Endothelial cell (in vitro differentiated cells): ENCODE measurements around the gene DMXL1. TPM values are rescaled to one million over a fixed set of nuclear protein-coding genes. Genes with fewer than 3 reads are reported as not detected.

ENCODE experiments used
- DNase-seq: peaks from one replicate; pipeline ENCODE4 v3.0.0; 2021; ENCODE audit warnings: low spot score
- H3K27ac Mint-ChIP-seq: one replicate; pipeline ENCODE4 v1.8.0; 2021; ENCODE audit warnings: mixed read lengths, inconsistent platforms; ENCODE audit not compliant: unreplicated experiment
- H3K27me3 Mint-ChIP-seq: one replicate; pipeline ENCODE4 v1.8.0; 2021; ENCODE audit warnings: mild to moderate bottlenecking, moderate library complexity, mixed read lengths, inconsistent platforms; ENCODE audit not compliant: unreplicated experiment
- H3K36me3 Mint-ChIP-seq: one replicate; pipeline ENCODE4 v1.8.0; 2021; ENCODE audit warnings: mild to moderate bottlenecking, low read depth, mixed read lengths, inconsistent platforms; ENCODE audit not compliant: unreplicated experiment
- H3K4me1 Mint-ChIP-seq: one replicate; pipeline ENCODE4 v1.8.0; 2021; ENCODE audit warnings: mild to moderate bottlenecking, mixed read lengths, inconsistent platforms; ENCODE audit not compliant: unreplicated experiment
- H3K4me3 Mint-ChIP-seq: one replicate; pipeline ENCODE4 v1.8.0; 2021; ENCODE audit warnings: mild to moderate bottlenecking, mixed read lengths, inconsistent platforms; ENCODE audit not compliant: unreplicated experiment
- H3K9me3 Mint-ChIP-seq: one replicate; pipeline ENCODE4 v1.8.0; 2021; ENCODE audit warnings: mixed read lengths, inconsistent platforms; ENCODE audit not compliant: unreplicated experiment
- CTCF ChIP-seq: fragments of 200-600 bp; sonication (generic); IDR thresholded peaks from one replicate; pipeline ENCODE4 v1.5.0; 2021; ENCODE audit warnings: antibody characterized with exemption; ENCODE audit not compliant: unreplicated experiment
- total RNA-seq: library from RNA; stranded (reverse); fragmentation: NEBNext Ultra II Directional; extraction: Animal tissue kit (Norgen Biotek cat#: 25700); gene quantifications from one replicate; pipeline ENCODE4 v1.2.1, GENCODE V29; 2021; ENCODE audit not compliant: unreplicated experiment

DMXL1 gene
- total RNA-seq, 1 donor from 2014 or later, result 24.9 TPM

- no peaks in the 10 kb centered on the region for H3K9me3 Mint-ChIP-seq
- H3K36me3 Mint-ChIP-seq, result peaks cover 12% of the 10 kb centered on the region
- H3K27ac Mint-ChIP-seq, result no peak overlapping the region
- H3K4me3 Mint-ChIP-seq, result no peak overlapping the region
- TF ChIP-seq CTCF, result no peak
- no peaks in the 10 kb centered on the region for H3K4me1 Mint-ChIP-seq
- H3K27me3 Mint-ChIP-seq, result no peaks in the 10 kb centered on the region
- no peak for DNase-seq
Observed at GRCh38 chr5:119153629-119154028, 82.7 kb downstream of the DMXL1 start.

- no peaks in the 10 kb centered on the region for H3K36me3 Mint-ChIP-seq
- H3K4me1 Mint-ChIP-seq, result no peaks in the 10 kb centered on the region
Observed at GRCh38 chr5:119158144-119158543, 87.3 kb downstream of the DMXL1 start.

GRCh38 chr5:119161430-119161829 lies 90.5 kb downstream of the DMXL1 start:
- no peak overlapping the region for H3K27ac Mint-ChIP-seq
- TF ChIP-seq CTCF, result no peak
- peaks cover 9% of the 10 kb centered on the region for H3K36me3 Mint-ChIP-seq
- H3K9me3 Mint-ChIP-seq, result no peaks in the 10 kb centered on the region
- no peak overlapping the region for H3K4me3 Mint-ChIP-seq
- H3K27me3 Mint-ChIP-seq, result no peaks in the 10 kb centered on the region
- no peak for DNase-seq
- no peaks in the 10 kb centered on the region for H3K4me1 Mint-ChIP-seq

More at GRCh38 chr5:119158144-119158543, 87.3 kb downstream of the DMXL1 start:
- Mint-ChIP-seq H3K4me3 (no peak overlapping the region), H3K9me3 (no peaks in the 10 kb centered on the region), H3K27me3 (no peaks in the 10 kb centered on the region), H3K27ac (no peak overlapping the region)
- no peak for TF ChIP-seq CTCF
- DNase-seq, result no peak

GRCh38 chr5:119166026-119166425 lies 95.1 kb downstream of the DMXL1 start:
- H3K27me3 Mint-ChIP-seq, result no peaks in the 10 kb centered on the region
- H3K36me3 Mint-ChIP-seq, result peaks cover 9% of the 10 kb centered on the region
- no peak overlapping the region for H3K27ac Mint-ChIP-seq
- H3K9me3 Mint-ChIP-seq, result no peaks in the 10 kb centered on the region
- TF ChIP-seq CTCF, result no peak
- no peaks in the 10 kb centered on the region for H3K4me1 Mint-ChIP-seq
- no peak for DNase-seq
- no peak overlapping the region for H3K4me3 Mint-ChIP-seq

GRCh38 chr5:119168401-119168800 lies 97.5 kb downstream of the DMXL1 start:
- Mint-ChIP-seq H3K36me3 (peaks cover 9% of the 10 kb centered on the region), H3K27ac (no peak overlapping the region), H3K9me3 (no peaks in the 10 kb centered on the region), H3K4me3 (no peak overlapping the region), H3K4me1 (no peaks in the 10 kb centered on the region), H3K27me3 (peaks cover under 1% of the 10 kb centered on the region)
- DNase-seq, result no peak
- no peak for TF ChIP-seq CTCF
